Stimulated activated CD4-positive, alpha-beta T cell treated with anti-CD3 and anti-CD28 coated beads, Interleukin-1b, Interleukin-23, amount 100 ng/mL, for 48 hours (primary cell): ENCODE measurements around the gene KRT82.
"Not testable (repeated sequence)": the region's sequence is repeated elsewhere in the genome, so short reads cannot be mapped to it uniquely, and the experiment has no call there.

Source experiments
- DNase-seq: peaks from one replicate; pipeline ENCODE4 v3.0.0-alpha.2; 2020

KRT82 gene

GRCh38 chr12:52434760-52435530, 28.8 kb upstream of the KRT82 start:
- no peak for DNase-seq

- no peak for DNase-seq
Observed at GRCh38 chr12:52434081-52434733, 28.1 kb upstream of the KRT82 start, which contains the start of gene KRT75. KRT75 (minus strand) TSS chr12:52434371; CDS start chr12:52434304, 67 bp downstream.

- DNase-seq, result no peak
Observed at GRCh38 chr12:52433501-52434080, 27.5 kb upstream of the KRT82 start.

GRCh38 chr12:52432559-52433207, 26.5 kb upstream of the KRT82 start:
- DNase-seq, result no peak

GRCh38 chr12:52428121-52428520, 22.0 kb upstream of the KRT82 start:
- DNase-seq, result no peak

- no peak for DNase-seq
Observed at GRCh38 chr12:52427083-52427482, 20.9 kb upstream of the KRT82 start.

GRCh38 chr12:52426034-52426433, 19.9 kb upstream of the KRT82 start:
- no peak for DNase-seq

- DNase-seq, result no peak
Observed at GRCh38 chr12:52425466-52425865, 19.3 kb upstream of the KRT82 start.

- no peak for DNase-seq
Observed at GRCh38 chr12:52423661-52424500, 17.7 kb upstream of the KRT82 start.

GRCh38 chr12:52423035-52423434, 16.9 kb upstream of the KRT82 start:
- DNase-seq, result no peak

GRCh38 chr12:52419656-52420055, 13.5 kb upstream of the KRT82 start:
- DNase-seq, result no peak

GRCh38 chr12:52418576-52419110, 12.5 kb upstream of the KRT82 start:
- DNase-seq, result no peak

- no peak for DNase-seq
Observed at GRCh38 chr12:52417740-52418139, 11.6 kb upstream of the KRT82 start.

- DNase-seq, result no peak
Observed at GRCh38 chr12:52416795-52417194, 10.7 kb upstream of the KRT82 start.

GRCh38 chr12:52415870-52416750, 10.0 kb upstream of the KRT82 start:
- DNase-seq, result no peak

GRCh38 chr12:52414936-52415335, 8.8 kb upstream of the KRT82 start:
- DNase-seq, result no peak

GRCh38 chr12:52413782-52414345, 7.7 kb upstream of the KRT82 start:
- DNase-seq, result no peak

- DNase-seq, result no peak
Observed at GRCh38 chr12:52413202-52413601, 7.1 kb upstream of the KRT82 start.

- no peak for DNase-seq
Observed at GRCh38 chr12:52411815-52412214, 5.7 kb upstream of the KRT82 start.

GRCh38 chr12:52410589-52411248, 4.6 kb upstream of the KRT82 start:
- DNase-seq, result not testable (repeated sequence)
